ENCODE results near the gene CUBN.

GRCh38 chr10:16960551-16960950 lies 169.1 kb downstream of the CUBN start:
- no peak for TF ChIP-seq EZH2 (IDR thresholded peaks at IDR 0.05; ENCODE audit: low read depth)
- TF ChIP-seq, protein P1, sequence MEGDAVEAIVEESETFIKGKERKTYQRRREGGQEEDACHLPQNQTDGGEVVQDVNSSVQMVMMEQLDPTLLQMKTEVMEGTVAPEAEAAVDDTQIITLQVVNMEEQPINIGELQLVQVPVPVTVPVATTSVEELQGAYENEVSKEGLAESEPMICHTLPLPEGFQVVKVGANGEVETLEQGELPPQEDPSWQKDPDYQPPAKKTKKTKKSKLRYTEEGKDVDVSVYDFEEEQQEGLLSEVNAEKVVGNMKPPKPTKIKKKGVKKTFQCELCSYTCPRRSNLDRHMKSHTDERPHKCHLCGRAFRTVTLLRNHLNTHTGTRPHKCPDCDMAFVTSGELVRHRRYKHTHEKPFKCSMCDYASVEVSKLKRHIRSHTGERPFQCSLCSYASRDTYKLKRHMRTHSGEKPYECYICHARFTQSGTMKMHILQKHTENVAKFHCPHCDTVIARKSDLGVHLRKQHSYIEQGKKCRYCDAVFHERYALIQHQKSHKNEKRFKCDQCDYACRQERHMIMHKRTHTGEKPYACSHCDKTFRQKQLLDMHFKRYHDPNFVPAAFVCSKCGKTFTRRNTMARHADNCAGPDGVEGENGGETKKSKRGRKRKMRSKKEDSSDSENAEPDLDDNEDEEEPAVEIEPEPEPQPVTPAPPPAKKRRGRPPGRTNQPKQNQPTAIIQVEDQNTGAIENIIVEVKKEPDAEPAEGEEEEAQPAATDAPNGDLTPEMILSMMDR (conservative IDR thresholded peaks at IDR 0.05): no peak
